Retinal pigment epithelial cell (primary cell): ENCODE measurements around the gene SSC4D.
A peak's percentile ranks its signal among the peaks of the same experiment; 100 is the strongest.
"Not testable (repeated sequence)": the region's sequence is repeated elsewhere in the genome, so short reads cannot be mapped to it uniquely, and the experiment has no call there.

Experiments
- DNase-seq: peaks from one replicate; pipeline ENCODE4 v3.0.0-alpha.2; 2010; ENCODE audit warnings: low read depth
- H3K4me3 ChIP-seq: 2 replicates; pipeline ENCODE4 v1.5.1; 2011; ENCODE audit warnings: mild to moderate bottlenecking, low read length, control low read depth, moderate library complexity
- CTCF ChIP-seq: conservative IDR thresholded peaks from 2 replicates; pipeline ENCODE4 v1.5.1; 2011; ENCODE audit warnings: low read depth, low read length, control low read depth, inconsistent platforms

SSC4D gene

GRCh38 chr7:76424413-76425111 lies 15.1 kb upstream of the SSC4D start, which contains the start of gene ZP3:
ZP3 (plus strand) TSS chr7:76424950; CDS start chr7:76424965, 15 bp downstream.
- H3K4me3 ChIP-seq, result no peak within 1 kb of the TSS
- no peak for DNase-seq
- no peak for TF ChIP-seq CTCF

- H3K4me3 ChIP-seq, result no peak overlapping the region
- peak; percentile 28 for DNase-seq
- TF ChIP-seq CTCF, result no peak
Observed at GRCh38 chr7:76423666-76424412, 14.3 kb upstream of the SSC4D start.

- DNase-seq, result peak; percentile 97
- H3K4me3 ChIP-seq, result not testable (repeated sequence)
Observed at GRCh38 chr7:76421097-76421496, 11.6 kb upstream of the SSC4D start.

GRCh38 chr7:76417654-76418310 lies 8.3 kb upstream of the SSC4D start:
- H3K4me3 ChIP-seq, DNase-seq: not testable (repeated sequence)

GRCh38 chr7:76412249-76412648 lies 2.8 kb upstream of the SSC4D start:
- no peak for DNase-seq
- no peak for TF ChIP-seq CTCF
- no peak overlapping the region for H3K4me3 ChIP-seq

- no peak for DNase-seq
- H3K4me3 ChIP-seq, result no peak overlapping the region
Observed at GRCh38 chr7:76411626-76412025, 2.1 kb upstream of the SSC4D start.

GRCh38 chr7:76408121-76408560 lies 1.4 kb downstream of the SSC4D start:
- TF ChIP-seq CTCF, result no peak
- no peak overlapping the region for H3K4me3 ChIP-seq
- DNase-seq, result no peak

More at GRCh38 chr7:76411626-76412025, 2.1 kb upstream of the SSC4D start:
- TF ChIP-seq CTCF, result no peak
